GM18519 (cell line): ENCODE measurements around the gene HACD4.

ENCODE experiments used
- ATAC-seq: cut with Tn5 transposase; IDR thresholded peaks from one replicate; pipeline ENCODE4 v1.9.1; 2021; ENCODE audit warnings: mild to moderate bottlenecking, moderate library complexity; ENCODE audit not compliant: unreplicated experiment, low FRiP score

The HACD4 gene

GRCh38 chr9:21031091-21031807, at the start of gene HACD4:
HACD4 (minus strand) TSS chr9:21031640; CDS start chr9:21031590, 50 bp downstream.
- peak; percentile 42 for ATAC-seq

GRCh38 chr9:21080793-21081192, 49.4 kb upstream of the HACD4 start:
- ATAC-seq = no peak

- no peak for ATAC-seq
Observed at GRCh38 chr9:21078702-21079101, 47.3 kb upstream of the HACD4 start.

GRCh38 chr9:21077781-21078180, 46.3 kb upstream of the HACD4 start, which contains the start of gene IFNB1:
IFNB1 (minus strand) TSS chr9:21077942; CDS start chr9:21077869, 73 bp downstream.
- no peak for ATAC-seq

GRCh38 chr9:21075484-21075883, 44.0 kb upstream of the HACD4 start:
- no peak for ATAC-seq

- no peak for ATAC-seq
Observed at GRCh38 chr9:21070906-21071305, 39.5 kb upstream of the HACD4 start.

GRCh38 chr9:21070171-21070571, 38.7 kb upstream of the HACD4 start:
- no peak for ATAC-seq

GRCh38 chr9:21060919-21061561, 29.6 kb upstream of the HACD4 start:
- ATAC-seq = peak; percentile 44

GRCh38 chr9:21056931-21057330, 25.5 kb upstream of the HACD4 start:
- ATAC-seq = no peak

GRCh38 chr9:21053851-21054250, 22.4 kb upstream of the HACD4 start:
- no peak for ATAC-seq

GRCh38 chr9:21047281-21047691, 15.8 kb upstream of the HACD4 start:
- ATAC-seq = no peak

GRCh38 chr9:21043841-21044240, 12.4 kb upstream of the HACD4 start:
- no peak for ATAC-seq

GRCh38 chr9:21042466-21042865, 11.0 kb upstream of the HACD4 start:
- no peak for ATAC-seq

GRCh38 chr9:21039302-21039701, 7.9 kb upstream of the HACD4 start:
- ATAC-seq = no peak

GRCh38 chr9:21037278-21037677, 5.8 kb upstream of the HACD4 start:
- ATAC-seq = no peak

- no peak for ATAC-seq
Observed at GRCh38 chr9:21031808-21032183, 356 bp upstream of the HACD4 start.

GRCh38 chr9:21030389-21031035, 928 bp downstream of the HACD4 start:
- peak; percentile 86 for ATAC-seq

- ATAC-seq = no peak
Observed at GRCh38 chr9:21029661-21030060, 1.8 kb downstream of the HACD4 start.

- ATAC-seq = no peak
Observed at GRCh38 chr9:21028466-21028865, 3.0 kb downstream of the HACD4 start.

- ATAC-seq = no peak
Observed at GRCh38 chr9:21027295-21027694, 4.1 kb downstream of the HACD4 start.

- no peak for ATAC-seq
Observed at GRCh38 chr9:21023861-21024260, 7.6 kb downstream of the HACD4 start.

GRCh38 chr9:21018177-21018576, 13.3 kb downstream of the HACD4 start:
- ATAC-seq = no peak
